GM19328 (cell line): Measurements from ENCODE around the gene ACOD1.
A peak's percentile ranks its signal among the peaks of the same experiment; 100 is the strongest.
"Not testable (repeated sequence)": the region's sequence is repeated elsewhere in the genome, so short reads cannot be mapped to it uniquely, and the experiment has no call there.

Experiments
- ATAC-seq: cut with Tn5 transposase; IDR thresholded peaks from one replicate; pipeline ENCODE4 v1.9.1; 2021; ENCODE audit warnings: mild to moderate bottlenecking, moderate library complexity; ENCODE audit not compliant: unreplicated experiment

Gene ACOD1

DNA sequence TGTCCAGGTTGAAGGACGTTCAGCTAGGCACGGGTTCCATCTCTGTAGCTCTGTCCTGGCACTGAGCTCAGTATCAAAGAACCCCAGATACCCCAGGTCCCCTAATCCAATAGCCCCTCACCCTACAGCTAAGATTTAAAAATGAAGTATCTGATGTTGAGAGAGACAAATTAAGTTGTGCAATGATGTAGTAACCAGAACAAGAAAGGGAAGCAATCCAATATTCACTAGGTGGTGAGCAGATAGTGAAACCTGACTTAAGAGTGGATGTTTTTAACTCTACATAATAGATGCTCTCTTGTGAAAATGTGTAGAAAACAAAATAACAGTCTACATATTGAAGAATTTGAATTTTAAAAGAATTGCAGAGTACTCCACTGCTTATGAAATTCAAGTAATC lies 1.8 kb downstream of the ACOD1 start:
- no peak for ATAC-seq

DNA sequence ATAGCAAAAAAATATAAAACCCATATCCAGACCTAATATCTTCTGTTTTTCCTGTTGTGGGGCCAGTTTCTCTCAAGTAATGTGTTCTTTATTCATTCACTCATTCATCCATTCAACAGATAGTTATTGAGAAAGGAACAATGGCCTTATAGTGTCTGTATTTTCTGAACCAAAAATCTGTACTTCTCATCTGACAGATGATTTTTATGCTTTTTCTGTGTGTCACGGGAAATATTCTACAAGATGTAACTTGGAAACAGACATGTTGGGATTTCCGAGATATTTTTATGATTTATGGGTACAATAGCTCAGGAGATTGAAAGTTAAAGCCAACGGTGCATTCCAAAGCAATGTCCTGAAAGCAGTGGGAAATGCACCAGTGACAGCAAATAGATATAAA lies 5.7 kb downstream of the ACOD1 start:
- no peak for ATAC-seq

DNA sequence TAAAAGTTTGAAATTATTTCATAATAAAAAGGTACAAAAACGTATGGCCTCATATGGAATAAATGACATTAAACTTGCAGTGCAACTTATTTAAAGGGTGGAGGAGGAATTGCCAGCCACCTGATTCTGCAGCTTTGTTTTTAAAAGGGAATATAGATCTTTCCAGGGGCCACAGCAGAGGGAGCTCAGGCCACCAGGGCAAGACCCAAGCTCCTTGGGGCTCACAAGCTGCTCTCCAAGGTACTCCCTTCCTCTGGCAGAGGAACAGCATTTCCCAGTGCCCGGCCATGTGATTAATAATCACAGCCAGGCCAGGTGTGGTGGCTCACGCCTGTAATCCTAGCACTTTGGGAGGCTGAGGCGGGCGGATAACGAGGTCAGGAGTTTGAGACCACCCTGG lies 6.2 kb downstream of the ACOD1 start:
- ATAC-seq, result no peak

DNA sequence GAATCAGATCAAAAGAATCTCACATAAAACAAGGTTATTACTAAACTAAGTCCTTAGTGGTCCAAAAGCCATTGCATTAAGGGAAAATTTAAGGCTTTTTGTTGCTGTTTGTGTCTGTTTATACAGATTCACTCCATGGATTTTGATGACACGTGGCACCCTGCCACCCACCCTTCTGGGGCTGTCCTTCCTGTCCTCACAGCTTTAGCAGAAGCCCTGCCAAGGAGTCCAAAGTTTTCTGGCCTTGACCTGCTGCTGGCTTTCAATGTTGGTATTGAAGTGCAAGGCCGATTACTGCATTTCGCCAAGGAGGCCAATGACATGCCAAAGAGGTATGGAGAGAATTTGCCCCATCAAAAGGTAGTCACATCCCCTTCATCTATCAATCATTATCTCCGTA lies 6.9 kb downstream of the ACOD1 start:
- ATAC-seq, result no peak

DNA sequence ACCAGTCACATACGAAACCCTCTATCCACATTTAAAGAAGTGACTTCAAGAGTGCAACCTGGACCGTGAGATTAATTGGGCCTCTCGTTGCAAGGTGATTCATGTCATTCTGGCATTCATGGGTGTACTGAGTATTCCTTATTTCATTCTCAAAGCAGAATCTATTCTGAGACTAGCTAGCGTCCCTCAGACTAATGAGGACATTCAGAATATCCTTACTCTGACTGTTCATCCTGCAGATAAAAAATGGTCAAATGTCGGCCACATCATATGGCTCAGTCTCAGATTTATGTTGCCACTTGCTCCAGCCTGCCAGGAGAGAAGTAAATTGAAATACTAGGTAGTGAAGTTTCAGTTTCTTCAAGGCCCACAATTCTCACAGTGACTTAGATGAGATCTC lies 7.3 kb downstream of the ACOD1 start:
- ATAC-seq, result no peak

DNA sequence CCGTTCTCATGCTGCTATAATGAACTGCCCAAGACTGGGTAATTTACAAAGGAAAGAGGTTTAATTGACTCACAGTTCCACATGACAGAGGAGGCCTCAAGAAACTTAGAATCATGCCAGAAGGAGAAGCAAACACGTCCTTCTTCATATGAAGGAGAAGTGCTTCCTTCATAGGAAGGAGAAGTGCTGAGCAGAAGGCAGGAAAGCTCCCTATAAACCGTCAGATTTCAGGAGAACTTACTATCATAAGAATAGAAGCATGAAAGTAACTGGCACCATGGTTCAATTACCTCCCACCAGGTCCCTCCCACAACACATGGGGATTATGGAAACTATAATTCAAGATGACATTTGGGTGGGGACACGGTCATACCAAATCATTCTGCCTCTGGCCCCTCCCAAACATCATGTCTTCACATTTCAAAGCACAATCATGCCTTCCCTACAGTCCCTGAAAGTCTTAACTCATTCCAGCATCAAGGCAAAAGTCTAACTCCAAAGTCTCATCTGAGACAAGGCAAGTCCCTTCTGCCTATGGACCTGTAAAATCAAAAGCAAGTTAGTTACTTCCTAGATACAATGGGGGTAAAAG lies 10.6 kb downstream of the ACOD1 start:
- ATAC-seq, result no peak

DNA sequence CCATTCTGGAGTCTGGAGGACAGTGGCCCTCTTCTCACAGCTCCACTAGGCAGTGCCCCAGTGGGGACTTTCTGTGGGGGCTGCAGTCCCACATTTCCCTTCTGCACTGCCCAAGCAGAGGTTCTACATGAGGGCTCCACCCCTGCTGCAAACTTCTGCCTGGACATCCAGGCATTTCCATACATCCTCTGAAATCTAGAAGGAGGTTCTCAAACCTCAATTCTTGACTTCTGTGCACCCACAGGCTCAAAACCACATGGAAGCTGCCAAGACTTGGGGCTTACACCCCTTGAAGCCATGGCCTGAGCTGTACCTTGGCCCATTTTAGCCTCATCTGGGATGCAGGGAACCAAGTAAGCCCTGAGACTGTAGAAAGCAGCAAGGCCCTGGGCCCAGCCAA lies 11.4 kb downstream of the ACOD1 start:
- not testable (repeated sequence) for ATAC-seq

DNA sequence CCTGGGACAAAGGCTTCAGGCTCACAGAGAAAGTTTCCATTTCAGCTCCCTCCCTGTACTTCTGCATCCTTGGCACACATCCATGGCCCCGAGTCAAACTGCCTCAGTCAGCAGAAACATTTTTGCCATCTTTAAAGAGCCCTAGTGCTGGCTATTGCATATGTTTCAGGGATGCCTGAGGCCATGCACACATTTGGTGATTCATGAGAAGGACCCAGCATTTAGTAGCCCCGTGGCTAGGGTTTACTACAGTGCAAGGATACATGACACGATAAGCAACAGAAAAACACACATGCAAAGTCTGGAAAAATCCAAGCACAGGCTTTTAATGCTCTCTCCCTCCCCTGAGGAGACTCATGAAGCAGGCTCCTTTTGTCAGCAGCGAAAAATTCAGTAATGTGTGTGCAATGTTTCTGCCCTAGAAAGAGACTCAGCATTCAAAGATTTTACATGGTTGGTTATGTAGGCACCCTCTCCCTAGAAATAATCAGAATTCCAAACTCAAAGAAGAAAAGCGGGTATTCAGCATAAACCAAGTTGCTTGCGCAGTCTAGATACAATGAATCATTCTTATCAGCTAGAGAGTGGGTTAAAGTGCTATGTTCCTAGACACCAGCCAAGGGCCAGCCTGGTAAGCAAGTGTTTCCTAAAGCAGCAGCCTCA lies 17.6 kb downstream of the ACOD1 start:
- no peak for ATAC-seq

DNA sequence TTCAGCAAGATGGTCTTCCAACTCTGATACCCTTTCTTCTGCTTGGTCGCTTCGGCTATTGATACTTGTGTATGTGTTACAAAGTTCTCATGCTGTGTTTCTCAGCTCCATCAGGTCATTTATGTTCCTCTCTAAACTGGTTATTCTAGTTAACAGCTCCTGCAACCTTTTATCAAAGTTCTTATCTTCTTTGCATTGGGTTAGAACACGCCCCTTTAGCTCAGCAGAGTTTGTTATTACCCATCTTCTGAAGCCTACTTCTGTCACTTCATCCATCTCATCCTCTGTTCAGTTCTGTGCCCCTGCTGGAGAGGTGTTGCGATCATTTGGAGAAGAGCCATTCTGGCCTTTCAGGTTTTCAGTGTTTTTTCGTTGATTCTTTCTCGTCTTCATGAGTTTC lies 18.7 kb downstream of the ACOD1 start:
- no peak for ATAC-seq

DNA sequence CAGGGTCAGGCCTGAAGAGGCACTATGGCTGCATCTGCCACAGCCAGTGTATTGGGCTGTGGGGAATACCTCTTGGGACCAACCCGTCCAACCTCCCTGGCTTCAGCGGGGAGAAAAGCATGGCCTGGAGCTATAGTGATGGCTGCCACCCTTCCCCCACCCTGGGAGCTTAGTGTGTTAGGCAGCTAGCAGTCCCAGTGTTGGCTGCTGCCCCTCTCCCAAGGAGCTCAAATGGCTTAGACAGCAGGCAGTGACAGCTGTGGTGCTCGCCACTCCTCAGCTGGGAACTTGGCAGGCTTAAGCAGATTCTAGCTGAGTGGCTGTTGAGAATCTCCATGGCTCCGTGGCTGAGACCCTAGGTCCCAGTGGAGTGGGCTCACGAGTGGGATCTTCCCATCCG lies 19.7 kb downstream of the ACOD1 start:
- no peak for ATAC-seq

DNA sequence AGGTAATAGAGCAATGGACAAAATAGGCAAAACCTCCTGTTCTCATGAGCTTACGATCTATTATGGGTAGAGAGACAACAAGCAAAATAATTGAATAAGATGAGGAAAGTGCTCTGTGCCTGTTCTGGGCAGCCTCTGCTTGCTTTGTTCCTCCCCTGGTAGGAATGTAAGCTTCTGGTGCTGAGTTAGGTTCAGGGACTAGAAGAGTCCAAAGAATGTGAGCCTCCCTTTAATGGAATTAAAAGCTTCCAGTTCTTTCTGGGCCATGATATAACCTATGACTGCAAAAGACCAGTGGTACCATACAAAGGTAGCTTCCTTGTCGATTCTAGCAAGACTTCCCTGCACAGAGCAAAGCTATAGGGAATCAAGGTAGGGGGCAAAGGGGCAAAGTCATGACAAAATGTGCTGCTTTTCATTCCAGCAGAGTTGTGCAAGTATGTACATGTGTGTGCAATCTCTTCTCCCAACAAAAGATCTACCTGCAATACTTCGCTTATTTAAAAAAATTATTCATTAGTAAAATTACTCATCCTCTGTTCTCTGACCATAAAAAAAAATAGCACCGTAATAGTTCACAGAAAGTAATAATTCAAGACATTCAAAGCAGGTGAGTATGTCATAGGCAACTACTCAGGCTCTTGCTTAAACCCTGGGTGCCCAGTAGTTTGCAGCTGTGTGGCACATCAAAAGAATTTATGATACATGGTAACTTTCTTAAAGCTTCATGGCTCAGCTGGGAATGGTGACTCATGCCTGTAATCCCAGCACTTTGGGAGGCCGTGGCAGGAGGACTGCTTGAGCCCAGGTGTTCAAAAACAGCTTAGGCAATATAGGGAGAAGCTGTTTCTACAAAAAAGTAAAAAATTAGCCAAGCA lies 21.4 kb downstream of the ACOD1 start:
- no peak for ATAC-seq

DNA sequence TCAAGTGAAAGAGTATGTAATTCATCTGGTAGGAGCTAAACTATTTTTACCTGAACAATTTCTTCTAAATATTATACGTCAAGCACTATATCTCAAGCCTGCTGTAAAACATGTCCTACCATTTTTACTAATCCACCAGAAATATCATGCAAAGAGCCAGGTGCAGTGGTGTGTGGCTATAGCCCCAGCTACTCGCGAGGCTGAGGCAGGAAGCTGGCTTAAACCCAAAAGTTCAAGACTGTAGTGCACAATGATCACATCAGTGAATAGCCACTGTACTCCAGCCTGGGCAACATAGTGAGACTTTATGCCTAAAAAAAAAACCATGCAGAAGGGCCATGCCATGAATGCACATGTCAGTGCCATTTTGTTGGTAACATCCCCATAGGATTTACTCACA lies 22.9 kb downstream of the ACOD1 start:
- no peak for ATAC-seq

DNA sequence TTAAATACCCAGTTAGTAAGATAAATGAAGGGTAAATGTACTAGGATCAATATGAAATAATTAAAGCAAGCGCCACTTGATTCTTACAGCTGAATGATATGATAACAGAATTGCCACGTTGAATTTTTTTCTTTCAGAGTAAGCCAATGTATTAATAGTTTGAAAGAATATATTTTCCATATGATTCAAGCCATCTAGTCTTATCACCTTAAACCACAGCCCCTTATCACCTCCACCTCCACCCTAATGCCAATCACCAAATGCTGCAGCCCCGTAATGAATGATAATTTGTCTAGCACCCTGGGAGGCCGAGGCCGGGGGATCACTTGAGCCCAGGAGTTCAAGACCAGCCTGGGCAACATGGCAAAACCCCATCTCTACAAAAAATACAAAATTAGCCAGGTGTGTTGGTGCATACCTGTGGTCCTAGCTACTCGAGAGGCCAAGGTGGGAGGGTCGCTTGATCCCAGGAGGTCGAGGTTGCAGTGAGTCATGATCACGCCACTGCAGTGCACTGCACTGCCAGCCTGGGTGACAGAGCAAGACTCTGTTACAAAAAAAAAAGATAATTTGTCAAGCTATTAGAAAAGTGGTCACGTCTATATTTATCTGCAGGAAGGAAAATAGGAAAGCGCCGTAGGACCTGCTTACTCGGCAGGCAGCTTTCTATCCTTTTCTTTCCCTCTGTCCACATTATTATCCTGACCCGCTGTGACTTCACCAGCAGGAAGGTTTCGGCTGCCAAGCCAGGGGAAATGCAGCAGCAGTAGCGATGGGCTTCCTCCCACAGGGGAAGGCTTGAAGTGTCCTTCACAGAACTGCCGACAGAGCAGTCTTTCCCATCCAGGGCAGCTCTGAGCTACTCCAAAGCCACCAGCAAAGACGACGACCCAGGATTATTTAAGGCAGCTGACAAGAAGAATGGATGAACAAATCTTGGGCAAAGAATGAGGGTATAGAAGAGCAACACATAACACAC lies 23.8 kb downstream of the ACOD1 start:
- ATAC-seq, result no peak

DNA sequence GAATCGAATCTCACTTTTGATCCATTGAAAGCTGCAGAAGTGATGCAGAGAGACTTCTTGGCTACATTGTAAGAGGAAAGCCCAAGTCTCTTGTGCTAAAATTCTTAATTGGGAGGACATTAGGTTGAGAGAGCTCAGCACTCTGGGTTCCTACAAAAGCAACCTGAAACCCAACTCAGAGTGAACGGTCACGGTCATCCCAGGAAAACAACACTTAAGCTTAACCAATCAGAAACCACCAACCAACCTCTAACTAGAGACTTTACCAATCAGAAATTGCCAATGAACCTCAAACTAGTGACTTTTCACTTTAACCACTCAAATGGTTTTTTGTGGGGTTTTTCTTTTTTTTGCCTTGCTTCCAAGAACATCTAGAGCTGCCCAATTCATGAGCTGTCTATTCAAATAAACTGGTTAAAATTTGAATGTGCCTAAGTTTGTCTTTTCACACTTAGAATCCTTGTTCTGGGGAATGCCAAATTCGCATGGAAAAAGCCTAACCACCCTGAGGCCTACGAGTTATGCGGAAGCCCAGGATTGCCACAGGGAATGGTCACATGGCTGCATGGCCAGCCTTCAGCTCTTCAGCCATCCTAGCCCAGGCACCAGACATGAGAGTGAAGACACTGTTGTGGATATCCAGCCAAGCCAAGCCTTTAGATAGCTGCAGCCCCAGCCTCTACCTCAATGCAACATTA lies 25.8 kb downstream of the ACOD1 start:
- no peak for ATAC-seq

DNA sequence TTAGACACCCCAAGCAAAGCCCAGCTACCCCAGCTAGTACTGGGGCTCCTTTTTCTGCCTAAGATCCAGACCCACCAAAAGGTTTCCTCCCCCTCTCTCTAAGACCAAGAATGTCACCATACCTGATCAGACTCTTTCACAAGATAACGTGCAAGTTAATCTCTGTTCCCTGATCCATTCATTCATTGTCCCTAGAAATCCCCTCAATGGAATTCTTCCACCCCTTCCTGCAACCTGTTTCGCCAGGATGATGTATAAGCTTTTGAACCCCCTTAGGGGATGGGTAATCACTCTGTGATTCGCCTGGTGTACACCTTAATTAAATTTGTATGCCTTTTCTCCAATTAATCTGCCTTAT lies 26.3 kb downstream of the ACOD1 start:
- no peak for ATAC-seq

DNA sequence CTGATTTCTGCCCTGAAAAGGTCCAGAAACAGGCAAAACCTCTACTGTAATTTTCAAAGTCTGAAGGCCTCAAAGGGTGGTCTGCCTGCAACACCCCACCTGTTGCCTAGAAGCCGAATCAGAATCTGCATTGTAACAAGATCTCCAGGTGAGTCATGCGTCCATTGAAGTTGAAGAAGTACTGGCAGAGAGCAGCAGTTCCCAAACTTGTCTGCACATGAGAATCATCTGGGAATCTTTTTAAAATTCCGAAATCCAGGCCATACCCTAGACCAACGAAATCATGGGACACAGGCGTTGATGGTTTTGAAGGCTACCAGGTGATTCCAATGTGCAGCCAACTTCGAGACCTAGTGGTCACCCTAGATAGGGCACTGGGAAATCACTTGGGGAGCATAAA lies 27.6 kb downstream of the ACOD1 start:
- no peak for ATAC-seq

DNA sequence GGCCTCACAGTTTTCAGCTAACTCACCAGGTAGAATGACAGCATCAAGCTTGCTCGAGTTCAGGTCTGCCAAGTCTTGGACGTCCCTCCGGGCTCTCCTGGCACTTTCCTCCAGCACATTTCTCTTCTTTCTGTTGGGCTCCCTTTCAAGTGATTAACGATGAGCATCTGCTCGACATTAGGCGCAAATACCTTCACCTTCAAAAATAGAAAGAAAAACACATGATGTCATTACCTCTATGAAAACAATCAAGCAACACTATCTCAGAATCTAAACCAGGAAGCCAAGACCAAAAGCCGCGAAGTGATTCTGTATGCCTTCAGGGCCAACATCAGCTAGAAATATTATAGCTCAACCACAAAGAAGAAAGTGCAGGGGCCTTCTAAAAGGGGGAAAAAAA lies 28.2 kb downstream of the ACOD1 start:
- ATAC-seq, result no peak

DNA sequence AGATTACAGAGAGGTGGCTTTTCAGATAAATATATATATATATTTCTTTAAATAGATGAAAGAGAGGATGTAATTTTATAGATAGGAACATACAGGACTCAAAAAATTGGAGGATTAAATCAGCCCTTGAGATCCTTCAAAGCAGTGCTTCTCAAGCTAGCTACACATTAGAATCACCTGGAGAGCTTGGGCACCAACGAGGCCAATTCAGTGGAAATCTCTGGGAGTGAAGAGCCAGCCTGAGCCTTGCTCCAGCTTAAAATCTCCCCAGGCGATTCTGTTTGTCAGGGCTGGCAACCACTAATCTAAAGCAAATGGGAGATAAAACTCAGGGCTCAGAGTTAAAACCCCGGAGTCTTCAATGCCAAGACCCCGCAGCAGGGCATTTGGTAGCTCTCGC lies 28.6 kb downstream of the ACOD1 start:
- ATAC-seq, result no peak

DNA sequence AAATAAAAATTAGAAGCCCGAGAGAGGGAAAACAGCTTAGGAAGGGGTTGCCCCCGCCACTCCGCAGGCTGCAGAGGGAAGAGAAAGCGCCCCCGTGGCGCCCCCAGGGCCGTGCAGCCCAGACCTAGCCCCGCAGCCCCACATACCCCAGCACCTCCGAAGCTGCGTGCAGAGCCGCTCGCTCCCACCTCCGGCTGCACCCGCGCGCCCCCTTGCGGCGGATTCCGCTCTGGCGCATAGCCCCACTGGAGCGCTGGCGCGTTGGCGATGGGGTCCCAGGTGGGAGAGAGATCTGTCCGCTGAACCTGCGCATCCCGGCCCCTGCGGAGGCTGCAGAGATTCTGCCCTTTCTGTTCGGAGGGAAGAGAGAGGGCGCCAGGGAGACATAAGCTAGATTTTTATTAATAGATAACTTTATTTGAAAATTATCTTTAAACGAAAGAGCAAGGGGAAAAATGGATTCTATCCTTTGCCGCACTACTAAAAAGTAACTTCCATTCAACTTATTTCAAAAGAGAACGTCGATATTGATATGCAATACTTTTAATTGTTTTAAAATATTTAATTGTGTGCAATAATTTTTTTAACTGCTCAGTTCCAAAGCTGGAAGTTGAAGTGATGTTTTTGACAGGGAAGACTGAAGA lies 31.9 kb downstream of the ACOD1 start:
- peak; percentile 97 for ATAC-seq

DNA sequence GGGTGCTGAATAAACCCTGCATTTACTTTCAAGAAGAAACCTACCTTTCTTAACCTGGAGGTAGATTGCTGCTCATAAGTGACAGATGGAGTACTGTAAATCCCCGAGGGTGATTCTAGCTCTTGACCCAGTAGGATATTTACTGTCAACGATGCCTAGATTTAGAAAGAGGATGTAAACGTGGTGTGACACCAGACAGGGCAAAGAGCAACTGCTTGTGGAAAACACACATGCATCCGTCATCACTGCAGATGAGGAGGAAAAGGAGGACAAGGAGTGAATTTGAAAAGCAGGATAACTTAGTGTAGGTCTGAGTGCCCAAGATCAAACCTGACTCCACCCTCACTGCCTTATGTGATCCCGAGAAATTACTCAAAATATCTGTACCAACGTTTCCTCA lies 33.8 kb downstream of the ACOD1 start:
- ATAC-seq, result no peak
